ENCODE measurements around the gene RIPPLY1. TPM values are rescaled to one million over a fixed set of nuclear protein-coding genes. Genes with fewer than 3 reads are reported as not detected.

RIPPLY1 gene
- total and polyA plus RNA-seq, 9 donors = 0.20 to 0.45 TPM; not detected in 7

DNA sequence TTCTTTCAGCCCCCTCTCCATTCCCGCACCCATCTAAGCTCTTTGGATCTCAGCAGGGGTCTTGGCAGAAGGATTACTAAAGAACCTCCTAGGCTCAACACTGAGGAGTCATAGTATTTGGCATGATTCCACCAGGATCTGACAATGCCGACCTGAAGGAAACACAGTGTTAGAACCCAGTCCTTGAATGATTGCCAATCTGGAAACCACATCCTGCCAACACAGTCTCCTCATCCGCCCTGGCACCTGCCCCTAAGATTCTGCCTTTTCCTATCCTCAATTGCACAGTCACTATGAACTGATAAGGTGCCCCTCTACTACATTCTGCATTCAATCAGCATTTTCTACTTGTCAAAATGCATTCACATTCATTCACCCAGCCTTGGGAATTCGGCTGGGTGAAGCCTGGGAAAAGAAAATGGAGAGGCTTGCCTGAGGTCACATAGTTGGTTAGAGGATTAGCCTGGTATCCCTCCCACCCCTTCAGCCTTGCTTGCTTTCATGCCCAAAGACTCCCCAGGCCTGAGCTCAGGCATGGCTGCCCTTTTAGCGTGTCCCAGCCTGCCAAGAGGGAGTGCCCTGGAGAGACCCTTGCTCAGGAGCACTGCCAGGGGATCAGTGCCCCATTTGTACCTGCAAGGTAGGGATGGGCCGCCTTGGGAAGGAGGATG, 14.8 kb upstream of the RIPPLY1 start:
- Histone ChIP-seq H3K4me1 (ENCODE audit: insufficient read depth) (no peaks in the 10 kb centered on the region), H3K27me3 (no peaks in the 10 kb centered on the region), H3K36me3 (no peaks in the 10 kb centered on the region), H3K9me3 (no peaks in the 10 kb centered on the region), H3K27ac (no peak overlapping the region), H3K4me3 (no peak overlapping the region)
- 40 to 58% (median 49%) methylated on average over 6 of the region's 6 CpGs for WGBS, 3 donors
- intact Hi-C loops (cut with DNase I) = no loop called here
- DNase-seq = no peak
- no peak for TF ChIP-seq POLR2A (IDR thresholded peaks at IDR 0.05)
- TF ChIP-seq, protein P1, sequence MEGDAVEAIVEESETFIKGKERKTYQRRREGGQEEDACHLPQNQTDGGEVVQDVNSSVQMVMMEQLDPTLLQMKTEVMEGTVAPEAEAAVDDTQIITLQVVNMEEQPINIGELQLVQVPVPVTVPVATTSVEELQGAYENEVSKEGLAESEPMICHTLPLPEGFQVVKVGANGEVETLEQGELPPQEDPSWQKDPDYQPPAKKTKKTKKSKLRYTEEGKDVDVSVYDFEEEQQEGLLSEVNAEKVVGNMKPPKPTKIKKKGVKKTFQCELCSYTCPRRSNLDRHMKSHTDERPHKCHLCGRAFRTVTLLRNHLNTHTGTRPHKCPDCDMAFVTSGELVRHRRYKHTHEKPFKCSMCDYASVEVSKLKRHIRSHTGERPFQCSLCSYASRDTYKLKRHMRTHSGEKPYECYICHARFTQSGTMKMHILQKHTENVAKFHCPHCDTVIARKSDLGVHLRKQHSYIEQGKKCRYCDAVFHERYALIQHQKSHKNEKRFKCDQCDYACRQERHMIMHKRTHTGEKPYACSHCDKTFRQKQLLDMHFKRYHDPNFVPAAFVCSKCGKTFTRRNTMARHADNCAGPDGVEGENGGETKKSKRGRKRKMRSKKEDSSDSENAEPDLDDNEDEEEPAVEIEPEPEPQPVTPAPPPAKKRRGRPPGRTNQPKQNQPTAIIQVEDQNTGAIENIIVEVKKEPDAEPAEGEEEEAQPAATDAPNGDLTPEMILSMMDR (IDR thresholded peaks at IDR 0.05) = no peak
- no peak for TF ChIP-seq EP300 (IDR thresholded peaks at IDR 0.05)

DNA sequence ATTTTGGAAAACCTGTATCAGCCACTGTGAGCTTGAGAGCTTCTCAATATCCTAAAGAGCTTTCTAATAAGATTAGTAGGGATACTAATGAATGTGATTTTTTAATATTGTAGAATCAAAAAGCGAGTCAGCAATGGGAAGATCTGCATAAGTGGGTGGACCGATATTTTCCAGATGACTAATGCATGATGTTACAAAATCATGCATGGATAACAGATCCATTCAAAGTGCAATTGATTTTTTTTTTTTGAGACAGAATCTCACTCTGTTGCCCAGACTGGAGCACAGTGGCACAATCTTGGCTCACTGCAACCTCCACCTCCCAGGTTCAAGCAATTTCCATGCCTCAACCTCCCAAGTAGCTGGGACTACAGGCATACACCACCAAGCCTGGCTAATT, 9.7 kb upstream of the RIPPLY1 start:
- Histone ChIP-seq H3K36me3 (no peaks in the 10 kb centered on the region), H3K27ac (no peak overlapping the region), H3K27me3 (no peaks in the 10 kb centered on the region), H3K4me3 (no peak overlapping the region), H3K9me3 (no peaks in the 10 kb centered on the region), H3K4me1 (ENCODE audit: insufficient read depth) (no peaks in the 10 kb centered on the region)
- WGBS, 3 donors = 61 to 64% (median 61%) methylated on average over 2 of the region's 2 CpGs
- intact Hi-C loops (cut with DNase I) = loop anchor here in 1 of 4 donors (5.0 kb wide), 1 partner anchor 1526 kb away; no protein-coding TSS in a partner anchor
- DNase-seq = no peak
- TF ChIP-seq, protein P1 (IDR thresholded peaks at IDR 0.05) = no peak
- TF ChIP-seq POLR2A (IDR thresholded peaks at IDR 0.05) (no peak), EP300 (IDR thresholded peaks at IDR 0.05) (no peak)

DNA sequence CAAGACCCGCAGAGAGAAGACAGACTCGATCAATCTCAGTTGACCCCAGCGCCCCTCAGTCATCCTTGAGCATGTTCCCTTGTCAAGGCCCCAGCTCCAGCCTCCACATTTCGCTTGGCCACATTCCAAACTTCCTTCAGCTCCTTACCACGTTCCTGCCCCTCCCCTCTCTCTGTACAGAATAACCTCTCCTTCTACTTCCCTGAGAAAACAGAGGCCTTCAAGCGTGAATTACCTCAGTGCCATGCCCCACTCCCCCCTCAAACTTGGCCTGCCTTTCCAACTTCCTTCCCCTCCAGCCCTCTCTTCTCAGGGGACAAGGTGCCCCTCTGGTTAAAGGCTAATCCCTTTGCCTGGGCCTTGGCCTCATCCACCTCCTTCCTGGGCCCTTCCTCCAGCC, 3.2 kb upstream of the RIPPLY1 start:
- no peaks in the 10 kb centered on the region for H3K4me1 ChIP-seq (ENCODE audit: insufficient read depth)
- intact Hi-C loops (cut with DNase I) = no loop called here
- no peaks in the 10 kb centered on the region for H3K9me3 ChIP-seq
- 42 to 50% (median 45%) methylated on average over 6 of the region's 6 CpGs for WGBS, 3 donors
- no peak overlapping the region for H3K4me3 ChIP-seq
- DNase-seq = no peak
- H3K27me3 ChIP-seq = no peaks in the 10 kb centered on the region
- no peaks in the 10 kb centered on the region for H3K36me3 ChIP-seq
- no peak for TF ChIP-seq POLR2A (IDR thresholded peaks at IDR 0.05)
- no peak for TF ChIP-seq EP300 (IDR thresholded peaks at IDR 0.05)
- TF ChIP-seq, protein P1 (IDR thresholded peaks at IDR 0.05) = no peak
- H3K27ac ChIP-seq = no peak overlapping the region

DNA sequence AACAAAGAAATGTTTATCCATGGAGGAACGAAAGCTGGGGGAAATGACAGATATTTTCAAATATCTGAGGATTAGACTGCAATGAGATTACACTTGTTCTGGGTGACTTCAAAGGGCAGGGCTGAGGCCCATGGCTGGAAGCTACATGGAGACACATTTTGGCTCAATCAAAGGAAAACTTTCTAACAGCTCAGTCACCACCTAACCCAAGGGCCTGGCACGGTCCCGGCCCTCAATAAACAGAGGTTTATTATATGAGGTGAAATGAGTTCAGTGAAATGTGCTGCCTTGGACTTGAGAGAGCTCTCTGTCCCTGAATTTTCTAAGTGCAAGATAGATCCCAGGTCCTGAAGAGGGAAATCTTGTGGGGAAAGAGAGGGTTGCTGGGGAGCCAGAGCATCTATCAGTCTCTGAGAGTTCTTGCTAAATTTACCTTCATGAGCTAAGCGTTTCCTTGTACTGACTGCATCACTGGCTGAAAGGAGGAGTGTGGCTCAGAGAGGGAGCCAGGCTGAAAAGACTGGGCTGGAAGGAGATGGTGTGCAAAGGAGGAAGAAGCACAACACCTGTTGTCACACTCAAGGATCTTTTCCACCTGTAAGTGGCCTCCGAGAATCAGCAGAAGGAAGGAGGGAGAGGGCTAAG, 2.0 kb upstream of the RIPPLY1 start:
- 71 to 77% (median 75%) methylated on average over 5 of the region's 5 CpGs for WGBS, 3 donors
- no peaks in the 10 kb centered on the region for H3K36me3 ChIP-seq
- TF ChIP-seq POLR2A (IDR thresholded peaks at IDR 0.05) (no peak), EP300 (IDR thresholded peaks at IDR 0.05) (no peak)
- TF ChIP-seq, protein P1 (IDR thresholded peaks at IDR 0.05) = no peak
- no peaks in the 10 kb centered on the region for H3K27me3 ChIP-seq
- H3K4me3 ChIP-seq = no peak overlapping the region
- no peak for DNase-seq
- H3K9me3 ChIP-seq = no peaks in the 10 kb centered on the region
- no peaks in the 10 kb centered on the region for H3K4me1 ChIP-seq (ENCODE audit: insufficient read depth)
- no peak overlapping the region for H3K27ac ChIP-seq
- intact Hi-C loops (cut with DNase I) = no loop called here

Measured in ovary (tissue), 9 donors.